Fibroblast of mammary gland (primary cell): ENCODE measurements around the gene LRRC74A.

ENCODE experiments used
- DNase-seq: peaks from one replicate; pipeline ENCODE4 v3.0.0-alpha.2; 2010; ENCODE audit warnings: low read depth
- H3K4me3 ChIP-seq: 2 replicates; pipeline ENCODE4 v1.5.1; 2011; ENCODE audit warnings: low read depth, mild to moderate bottlenecking, low read length, moderate library complexity; ENCODE audit not compliant: control insufficient read depth
- CTCF ChIP-seq: conservative IDR thresholded peaks from 2 replicates; pipeline ENCODE4 v1.5.1; 2011; ENCODE audit warnings: low read depth, low read length, inconsistent platforms; ENCODE audit not compliant: control insufficient read depth, insufficient read depth

The LRRC74A gene

GRCh38 chr14:76814726-76815645, 11.2 kb upstream of the LRRC74A start:
- DNase-seq: no peak
- H3K4me3 ChIP-seq: no peak overlapping the region
- no peak for TF ChIP-seq CTCF

- TF ChIP-seq CTCF: no peak
- DNase-seq: no peak
- no peak overlapping the region for H3K4me3 ChIP-seq
These were observed 5.5 kb upstream of the LRRC74A start for GRCh38 chr14:76820700-76821099.

- no peak for DNase-seq
- no peak overlapping the region for H3K4me3 ChIP-seq
- no peak for TF ChIP-seq CTCF
These were observed 1.6 kb downstream of the LRRC74A start for GRCh38 chr14:76827696-76828296.

- no peak for TF ChIP-seq CTCF
- H3K4me3 ChIP-seq: no peak overlapping the region
- DNase-seq: no peak
These were observed 2.3 kb downstream of the LRRC74A start for GRCh38 chr14:76828339-76829012.

- no peak overlapping the region for H3K4me3 ChIP-seq
- no peak for TF ChIP-seq CTCF
- DNase-seq: peak; percentile 62
These were observed 2.8 kb downstream of the LRRC74A start for GRCh38 chr14:76829013-76829365.

- TF ChIP-seq CTCF: no peak
- H3K4me3 ChIP-seq: no peak overlapping the region
- no peak for DNase-seq
These were observed 3.6 kb downstream of the LRRC74A start for GRCh38 chr14:76829650-76830421.
